ENCODE results near the gene PARD6B.
A peak's percentile ranks its signal among the peaks of the same experiment; 100 is the strongest.

The PARD6B gene

GRCh38 chr20:50784464-50784863, 53.1 kb downstream of the PARD6B start:
- no peak for TF ChIP-seq CTCF (IDR thresholded peaks at IDR 0.05; ENCODE audit: insufficient read depth, low read depth, low read length, missing control alignments)
- no peak overlapping the region for H3K4me3 ChIP-seq (ENCODE audit: low read length)
- DNase-seq (ENCODE audit: low read depth): no peak

DNA sequence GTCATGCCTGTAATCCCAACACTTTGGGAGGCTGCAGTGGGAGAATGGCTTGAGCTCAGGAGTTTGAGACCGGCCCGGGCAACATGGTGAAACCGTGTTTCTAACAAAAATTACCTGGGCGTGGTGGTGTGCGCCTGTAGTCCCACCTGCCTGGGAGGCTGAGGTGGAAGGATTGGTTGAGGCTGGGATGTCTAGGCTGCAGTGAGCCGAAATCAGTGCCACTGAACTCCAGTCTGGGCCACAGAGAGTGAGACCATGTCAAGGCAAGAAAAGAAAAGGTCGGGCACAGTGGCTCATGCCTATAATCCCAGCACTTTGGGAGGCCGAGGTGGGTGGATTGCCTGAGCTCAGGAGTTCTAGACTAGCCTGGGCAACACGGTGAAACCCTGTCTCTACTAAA, 55.3 kb downstream of the PARD6B start:
- no peak for TF ChIP-seq CTCF (IDR thresholded peaks at IDR 0.05; ENCODE audit: insufficient read depth, low read depth, low read length, missing control alignments)
- no peak overlapping the region for H3K4me3 ChIP-seq (ENCODE audit: low read length)
- no peak for DNase-seq (ENCODE audit: low read depth)

DNA sequence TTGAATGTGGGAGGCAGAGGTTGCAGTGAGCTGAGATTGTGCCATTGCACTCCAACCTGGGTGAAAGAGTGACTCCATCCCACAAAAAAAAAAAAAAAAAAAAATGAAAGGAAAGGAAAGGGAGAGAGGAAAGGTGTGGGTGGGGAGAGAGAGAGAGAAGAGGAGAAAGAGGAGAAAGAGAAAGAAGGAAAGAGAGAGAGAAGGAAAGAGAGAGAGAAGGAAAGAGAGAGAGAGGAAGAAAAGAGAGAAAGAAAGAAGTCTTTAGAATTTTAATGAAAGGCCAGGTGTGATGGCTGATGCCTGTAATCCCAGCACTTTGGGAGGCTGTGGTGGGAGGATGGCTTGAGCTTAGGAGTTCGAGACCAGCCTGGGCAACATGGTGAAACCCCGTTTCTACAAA, 55.8 kb downstream of the PARD6B start:
- H3K4me3 ChIP-seq (ENCODE audit: low read length): no peak overlapping the region
- no peak for DNase-seq (ENCODE audit: low read depth)
- no peak for TF ChIP-seq CTCF (IDR thresholded peaks at IDR 0.05; ENCODE audit: insufficient read depth, low read depth, low read length, missing control alignments)

- TF ChIP-seq CTCF (IDR thresholded peaks at IDR 0.05; ENCODE audit: insufficient read depth, low read depth, low read length, missing control alignments): peak; percentile 56
These were observed 56.9 kb downstream of the PARD6B start for GRCh38 chr20:50788045-50788991.

GRCh38 chr20:50789968-50790650, 58.7 kb downstream of the PARD6B start:
- no peak for TF ChIP-seq CTCF (IDR thresholded peaks at IDR 0.05; ENCODE audit: insufficient read depth, low read depth, low read length, missing control alignments)
- no peak for DNase-seq (ENCODE audit: low read depth)
- no peak overlapping the region for H3K4me3 ChIP-seq (ENCODE audit: low read length)

More at GRCh38 chr20:50788045-50788991, 56.9 kb downstream of the PARD6B start:
- no peak overlapping the region for H3K4me3 ChIP-seq (ENCODE audit: low read length)
- peak; percentile 58 for DNase-seq (ENCODE audit: low read depth)

- peak; percentile 76 for TF ChIP-seq CTCF (IDR thresholded peaks at IDR 0.05; ENCODE audit: insufficient read depth, low read depth, low read length, missing control alignments)
- DNase-seq (ENCODE audit: low read depth): peak; percentile 92
- no peak overlapping the region for H3K4me3 ChIP-seq (ENCODE audit: low read length)
These were observed 59.4 kb downstream of the PARD6B start for GRCh38 chr20:50790651-50791277.

Measured in epithelial cell of esophagus (primary cell).